Spleen (tissue), 11 donors: ENCODE measurements around the gene ALDH2. TPM values are rescaled to one million over a fixed set of nuclear protein-coding genes. Genes with fewer than 3 reads are reported as not detected.
"Not testable (repeated sequence)": the region's sequence is repeated elsewhere in the genome, so short reads cannot be mapped to it uniquely, and the experiment has no call there.

ENCODE experiments used
- DNase-seq: peaks from one replicate; pipeline ENCODE4 v3.0.0-alpha.2; 2020
- H3K27ac ChIP-seq, 8 donors: fragments of 200-600 bp; sonication (generic) in 7 of 8; 1 replicate in 4 of 8; 2 replicates in 4 of 8; pipeline versions ENCODE4 v1.5.0 to v1.8.0; 2016 to 2021; ENCODE audit warnings: inconsistent platforms in 4 of 8, mild to moderate bottlenecking in 4 of 8, moderate library complexity in 1 of 8
- H3K27me3 ChIP-seq, 7 donors: fragments of 200-600 bp; sonication (generic) in 6 of 7; replicated peaks in 1 of 7; 1 replicate in 4 of 7; 2 replicates in 3 of 7; pipeline versions ENCODE4 v1.5.0 to v1.8.0; 2016 to 2021; ENCODE audit warnings: inconsistent platforms in 3 of 7, mild to moderate bottlenecking in 1 of 7
- H3K36me3 ChIP-seq, 6 donors: fragments of 200-600 bp; sonication (generic) in 5 of 6; 1 replicate in 4 of 6; 2 replicates in 2 of 6; pipeline versions ENCODE4 v1.5.0 to v1.8.0; 2016 to 2021; ENCODE audit warnings: inconsistent platforms in 2 of 6
- H3K4me1 ChIP-seq, 6 donors: fragments of 200-600 bp; sonication (generic) in 5 of 6; 1 replicate in 3 of 6; 2 replicates in 3 of 6; pipeline versions ENCODE4 v1.5.0 to v1.8.0; 2016 to 2021; ENCODE audit warnings: inconsistent platforms in 3 of 6
- H3K4me3 ChIP-seq, 8 donors: fragments of 200-600 bp; sonication (generic) in 7 of 8; 1 replicate in 4 of 8; 2 replicates in 4 of 8; pipeline versions ENCODE4 v1.5.0 to v1.8.0; 2016 to 2021; ENCODE audit warnings: inconsistent platforms in 4 of 8, mild to moderate bottlenecking in 4 of 8, moderate library complexity in 2 of 8
- H3K9me3 ChIP-seq, 8 donors: fragments of 200-600 bp; sonication (generic) in 7 of 8; 1 replicate in 4 of 8; 2 replicates in 4 of 8; pipeline versions ENCODE4 v1.5.0 to v1.8.0; 2016 to 2021; ENCODE audit warnings: inconsistent platforms in 4 of 8
- CTCF ChIP-seq, 11 experiments: fragments of 200-600 bp in 7 of 11; fragments of 450-650 bp in 4 of 11; sonication (generic) in 4 of 11; IDR thresholded peaks in 8 of 11; conservative IDR thresholded peaks in 3 of 11; 1 replicate in 7 of 11; 2 replicates in 4 of 11; pipeline versions ENCODE4 v1.4.0 to v1.8.0; 2016 to 2021; ENCODE audit warnings: antibody characterized with exemption in 11 of 11, inconsistent platforms in 4 of 11, mild to moderate bottlenecking in 1 of 11
- POLR2A ChIP-seq, 3 donors: fragments of 450-650 bp; IDR thresholded peaks; one replicate each; pipeline ENCODE4 v1.5.1; 2017; ENCODE audit warnings: antibody characterized with exemption in 3 of 3, mild to moderate bottlenecking in 1 of 3
- POLR2AphosphoS5 ChIP-seq, 3 donors: sonication (generic); formaldehyde crosslinking; IDR thresholded peaks; one replicate each; pipeline ENCODE4 v1.5.1; 2017; ENCODE audit warnings: antibody characterized with exemption in 3 of 3
- WGBS, 5 donors: extraction: QIAGEN DNeasy Blood & Tissue Kit in 3 of 5; methylation state at CpG; one replicate each; pipeline versions ENCODE4 v1.1.5 to v1.1.7; 2013 to 2018; 5-methylcytosine and 5-hydroxymethylcytosine counted together
- intact Hi-C: fragments of 100-400 bp; cut with DNase I; formaldehyde crosslinking; loops from one replicate; pipeline ENCODE4 v1.15.0; 2023; ENCODE audit warnings: low total_unique reads
- polyA plus RNA-seq, 3 donors: library from polyadenylated mRNA; stranded (reverse); fragments of 200-250 nt; gene quantifications; one replicate each; pipeline ENCODE4 v1.2.1, GENCODE V29; 2013
- total RNA-seq, 7 donors: library from RNA; depleted of rRNA in 3 of 7; stranded (reverse); fragments of >200 nt in 3 of 7; fragmentation: NEBNext Ultra II Directional in 4 of 7; extraction: Animal tissue kit (Norgen Biotek cat#: 25700) in 4 of 7; gene quantifications; one replicate each; pipeline versions ENCODE4 v1.1.0 to v1.2.1, GENCODE V29; 2016 to 2021
- donor health status: healthy with polysubstance abuse.
- donor health status: DM: no; HTN: no; CAD: no; lungs with moderate emphysema.
- donor health status: DM: no; HTN: no; CAD: no.
- donor health status: Bipolar disorder and iron deficiency.
- donor health status: healthy.
- donor health status: DM: no; HTN: no; CAD: no.
- donor health status: DM: yes; HTN: yes; CAD: no.

The ALDH2 gene
- total and polyA plus RNA-seq, 10 donors: 30.8 to 78.9 (median 47.5) TPM

DNA sequence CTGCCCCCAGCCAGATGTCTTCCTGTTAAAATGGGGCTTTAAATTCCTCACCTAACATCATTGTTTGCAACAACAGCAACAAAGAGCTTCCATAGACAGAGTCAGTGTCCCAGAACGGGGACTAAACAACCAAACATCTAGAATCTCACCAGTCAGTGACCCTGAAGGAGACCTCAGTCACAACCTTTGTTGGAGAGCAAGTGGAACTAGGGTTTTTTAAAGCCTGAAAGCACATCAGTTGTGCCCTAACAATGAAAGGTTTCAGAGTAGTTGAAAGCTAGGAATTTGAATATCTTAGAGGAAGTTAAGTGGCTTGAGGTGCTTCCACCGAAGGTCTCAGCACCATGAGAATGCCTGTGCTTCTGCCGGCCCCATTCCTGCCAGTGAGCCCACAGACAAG, 5.0 kb upstream of the ALDH2 start:
- peaks cover 4 to 85% (median 47%) of the 10 kb centered on the region in 6 donors for H3K4me1 ChIP-seq
- H3K9me3 ChIP-seq: no peaks in the 10 kb centered on the region
- peaks cover 0 to 17% (median under 1%) of the 10 kb centered on the region in 6 donors for H3K36me3 ChIP-seq
- 21 to 39% (median 26%) methylated on average over 2 to 3 of the region's 3 CpGs for WGBS, 5 donors
- H3K27me3 ChIP-seq: peaks cover 0 to 7% (median 0%) of the 10 kb centered on the region in 7 donors
- no peak for TF ChIP-seq POLR2AphosphoS5 (IDR thresholded peaks at IDR 0.05)
- TF ChIP-seq POLR2A (IDR thresholded peaks at IDR 0.05): no peak
- TF ChIP-seq CTCF (IDR thresholded peaks at IDR 0.05 in 8 of 11, conservative IDR thresholded peaks at IDR 0.05 in 3 of 11): no peak
- intact Hi-C loops: no loop called here
- peak; percentile 17 for DNase-seq
- H3K27ac ChIP-seq: peak overlapping the region in 3 of 8 donors; percentile 18 to 65 (median 45)
- H3K4me3 ChIP-seq: no peak overlapping the region

DNA sequence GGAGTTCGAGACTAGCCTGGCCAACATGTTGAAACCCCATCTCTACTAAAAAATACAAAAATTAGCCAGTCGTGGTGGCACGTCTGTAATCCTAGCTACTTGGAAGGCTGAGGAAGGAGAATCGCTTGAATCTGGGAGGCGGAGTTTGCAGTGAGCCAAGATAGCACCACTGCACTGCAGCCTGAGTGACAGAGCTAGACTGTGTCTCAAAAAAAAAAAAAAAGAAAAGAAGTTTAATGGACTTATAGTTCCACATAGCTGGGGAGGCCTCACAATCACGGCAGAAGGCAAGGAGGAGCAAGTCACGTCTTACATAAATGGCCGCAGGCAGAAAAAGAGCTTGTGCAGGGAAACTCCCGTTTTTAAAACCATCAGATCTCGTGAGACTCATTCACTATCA, 3.2 kb upstream of the ALDH2 start:
- 75 to 81% (median 77%) methylated on average over 10 of the region's 10 CpGs for WGBS, 5 donors
- not testable (repeated sequence) for DNase-seq

DNA sequence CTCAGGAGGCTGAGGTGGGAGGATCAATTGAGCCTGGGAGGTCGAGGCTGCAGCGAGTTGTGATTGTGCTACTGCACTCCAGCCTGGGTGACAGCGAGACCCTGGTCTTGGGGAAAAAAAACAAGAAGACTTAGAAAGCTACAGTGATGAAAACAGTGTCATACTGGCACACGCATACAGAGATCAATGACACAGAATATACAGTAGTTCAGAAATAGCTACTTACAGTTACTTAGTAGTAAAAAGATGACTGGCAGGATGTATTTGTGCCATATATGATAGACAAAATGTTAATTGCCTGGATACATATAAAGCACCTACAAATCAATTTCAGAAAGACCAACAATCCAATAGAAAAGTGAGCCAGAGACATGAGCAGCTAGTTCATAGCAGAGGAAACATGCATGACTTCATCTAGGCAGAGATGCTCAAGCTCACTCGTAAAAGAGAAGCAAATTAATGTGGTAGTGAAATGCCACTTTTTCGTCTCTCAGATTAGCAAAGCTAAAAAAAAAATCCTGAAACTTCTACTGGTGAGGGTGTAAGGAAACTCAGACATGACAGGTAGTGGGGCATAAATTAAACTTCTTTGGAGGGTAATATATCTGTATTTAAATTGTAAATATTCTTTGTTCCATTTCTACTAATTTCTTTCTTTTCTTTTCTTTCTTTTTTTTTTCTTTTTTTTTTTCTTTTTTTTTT, 2.5 kb upstream of the ALDH2 start:
- Histone ChIP-seq H3K27ac (peak overlapping the region in 2 of 8 donors; percentile 21 to 38), H3K27me3 (peaks cover 0 to 12% (median 0%) of the 10 kb centered on the region in 7 donors), H3K36me3 (no peaks in the 10 kb centered on the region), H3K4me1 (peaks cover 9 to 87% (median 55%) of the 10 kb centered on the region in 6 donors), H3K4me3 (no peak overlapping the region), H3K9me3 (no peaks in the 10 kb centered on the region)
- TF ChIP-seq CTCF (IDR thresholded peaks at IDR 0.05 in 8 of 11, conservative IDR thresholded peaks at IDR 0.05 in 3 of 11): no peak
- TF ChIP-seq POLR2AphosphoS5 (IDR thresholded peaks at IDR 0.05): no peak
- TF ChIP-seq POLR2A (IDR thresholded peaks at IDR 0.05): no peak
- intact Hi-C loops: no loop called here
- WGBS, 5 donors: 56 to 68% (median 63%) methylated on average over 6 of the region's 6 CpGs
- no peak for DNase-seq

More for the DNA sequence above, 3.2 kb upstream of the ALDH2 start:
- intact Hi-C loops, H3K9me3 ChIP-seq, H3K36me3 ChIP-seq, H3K4me3 ChIP-seq, H3K27ac ChIP-seq: not testable (repeated sequence)
- peaks cover 9 to 85% (median 50%) of the 10 kb centered on the region in 6 donors for H3K4me1 ChIP-seq
- peaks cover 0 to 12% (median 0%) of the 10 kb centered on the region in 7 donors for H3K27me3 ChIP-seq

DNA sequence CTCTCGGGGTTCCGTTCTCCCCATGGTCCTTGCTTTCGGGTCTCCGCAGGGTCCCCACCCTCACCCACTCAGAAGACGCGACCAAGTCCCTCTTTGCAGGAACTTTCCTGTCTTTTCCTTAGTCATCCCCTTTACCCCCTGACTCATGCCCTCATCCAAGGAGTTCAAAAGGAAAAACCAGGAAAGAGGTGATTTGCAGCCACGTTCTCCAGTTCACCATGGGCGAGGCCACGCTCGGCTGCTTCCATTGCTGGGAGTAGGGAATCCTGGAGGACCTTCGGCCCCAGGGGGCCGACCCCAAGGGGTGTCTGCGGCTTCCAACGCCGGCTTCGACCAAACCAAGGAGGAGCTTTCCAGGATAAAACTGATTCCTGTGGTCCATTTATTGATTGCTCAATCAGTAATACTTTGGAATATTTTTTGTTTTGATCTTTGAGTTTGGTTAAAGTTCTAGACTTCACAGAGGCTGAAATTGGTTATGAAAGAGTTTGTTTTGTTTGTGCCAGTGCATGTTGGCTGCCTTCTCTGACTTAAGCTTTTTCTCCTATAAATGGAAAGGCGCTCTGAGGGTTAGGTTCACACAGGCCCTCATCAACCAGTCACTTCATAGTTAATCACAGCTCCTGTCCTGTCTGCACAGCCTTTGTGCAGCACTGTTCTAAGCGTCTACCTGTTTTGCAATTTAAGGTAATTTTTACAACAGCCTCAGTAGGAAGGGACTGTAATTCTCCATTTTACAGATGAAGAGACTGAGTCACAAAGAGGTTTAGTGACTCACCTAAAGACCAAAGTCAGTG, 827 bp downstream of the ALDH2 start:
- H3K27me3 ChIP-seq: peaks cover 0 to 12% (median 0%) of the 10 kb centered on the region in 7 donors
- WGBS, 5 donors: 30 to 35% (median 33%) methylated on average over 18 of the region's 18 CpGs
- intact Hi-C loops: no loop called here
- no peak for TF ChIP-seq POLR2AphosphoS5 (IDR thresholded peaks at IDR 0.05)
- TF ChIP-seq POLR2A (IDR thresholded peaks at IDR 0.05): no peak
- no peak for TF ChIP-seq CTCF (IDR thresholded peaks at IDR 0.05 in 8 of 11, conservative IDR thresholded peaks at IDR 0.05 in 3 of 11)
- no peaks in the 10 kb centered on the region for H3K9me3 ChIP-seq
- H3K27ac ChIP-seq: peak overlapping the region in 7 of 8 donors; percentile 49 to 87 (median 81)
- DNase-seq: no peak
- H3K4me1 ChIP-seq: peaks cover 9 to 89% (median 53%) of the 10 kb centered on the region in 6 donors
- peak overlapping the region; percentile 63 to 90 (median 71) for H3K4me3 ChIP-seq
- H3K36me3 ChIP-seq: peaks cover 0 to 4% (median 0%) of the 10 kb centered on the region in 6 donors
